Amniotic stem cell (primary cell): Measurements from ENCODE around the gene FRAT2.

Source experiments
- DNase-seq: peaks from one replicate; lab custom pipeline; 2025; lab: John Stamatoyannopoulos, UW

FRAT2 gene

DNA sequence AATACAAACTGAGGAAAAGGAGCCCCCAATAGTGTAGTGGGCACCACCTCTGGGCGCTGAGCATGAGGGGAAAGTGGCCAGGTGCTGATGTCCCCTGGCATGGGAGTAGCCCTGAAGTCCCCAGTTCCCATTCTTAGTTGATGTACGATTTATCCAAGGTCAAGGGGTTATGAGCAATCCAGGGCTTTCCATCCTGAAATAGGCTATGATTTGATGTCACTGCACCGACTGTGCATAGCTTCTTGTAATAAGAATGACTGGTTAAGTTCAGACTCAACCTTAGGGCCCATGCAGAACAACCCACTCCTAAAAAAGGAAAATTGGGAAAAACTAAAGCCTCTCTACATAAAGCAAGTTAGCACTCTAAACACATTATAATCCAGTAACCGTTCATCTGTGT lies 11.0 kb downstream of the FRAT2 start:
- no peak for DNase-seq

DNA sequence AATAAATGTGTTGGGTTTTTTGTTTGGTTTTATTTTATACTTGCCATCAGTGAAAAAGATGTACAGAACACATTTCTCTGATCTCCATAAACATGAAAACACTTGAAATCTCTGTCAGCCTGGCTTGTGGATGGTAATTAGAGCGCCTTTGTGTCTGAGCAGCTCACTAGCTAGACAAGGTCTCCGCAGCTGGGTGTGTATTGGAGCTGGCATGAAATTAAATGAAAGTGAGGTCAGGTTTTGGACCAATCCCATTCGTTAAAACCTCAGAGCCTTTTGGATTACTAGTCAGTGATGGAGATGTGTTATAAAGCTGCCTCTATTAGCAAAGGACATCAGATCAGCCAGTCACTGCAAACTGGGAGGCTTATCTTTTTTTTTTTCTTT lies 12.7 kb downstream of the FRAT2 start:
- DNase-seq = no peak

DNA sequence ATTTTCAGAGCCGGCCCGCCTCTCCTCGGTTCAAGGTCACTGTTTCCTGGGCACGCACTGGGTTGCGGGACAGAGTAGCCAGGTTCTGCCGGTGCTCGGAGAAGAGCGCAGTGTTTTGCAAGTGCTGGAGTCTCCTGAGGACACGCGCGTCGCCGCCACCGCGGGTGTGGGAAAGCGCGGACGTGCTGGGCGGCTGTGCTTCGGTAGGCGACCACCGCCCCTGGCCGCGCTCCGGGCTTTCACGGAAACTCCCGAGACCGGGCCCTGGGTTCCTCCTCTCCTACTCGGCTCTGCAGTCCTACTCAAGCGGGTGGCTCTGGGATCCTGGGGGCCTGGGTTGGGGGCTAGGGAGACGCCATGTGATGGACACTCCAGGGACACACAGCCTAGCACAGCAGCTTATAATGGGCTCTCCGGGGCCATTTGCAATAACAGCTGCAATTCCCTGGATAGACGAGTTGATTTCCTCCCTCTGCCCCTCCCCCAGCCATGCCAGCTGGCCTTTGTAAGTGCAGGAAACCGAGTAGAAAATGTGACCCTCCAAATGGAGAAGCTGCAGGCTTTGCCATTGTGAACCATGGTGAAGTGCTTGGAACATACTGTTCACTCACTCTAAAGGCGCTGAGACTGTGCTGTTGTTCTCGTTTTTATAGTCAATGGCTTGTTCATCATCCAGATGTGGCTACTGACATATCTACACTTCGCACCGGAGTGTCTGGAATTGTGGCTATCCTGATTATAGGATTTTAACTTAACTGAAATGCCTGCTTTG lies 13.3 kb downstream of the FRAT2 start:
- DNase-seq = no peak

DNA sequence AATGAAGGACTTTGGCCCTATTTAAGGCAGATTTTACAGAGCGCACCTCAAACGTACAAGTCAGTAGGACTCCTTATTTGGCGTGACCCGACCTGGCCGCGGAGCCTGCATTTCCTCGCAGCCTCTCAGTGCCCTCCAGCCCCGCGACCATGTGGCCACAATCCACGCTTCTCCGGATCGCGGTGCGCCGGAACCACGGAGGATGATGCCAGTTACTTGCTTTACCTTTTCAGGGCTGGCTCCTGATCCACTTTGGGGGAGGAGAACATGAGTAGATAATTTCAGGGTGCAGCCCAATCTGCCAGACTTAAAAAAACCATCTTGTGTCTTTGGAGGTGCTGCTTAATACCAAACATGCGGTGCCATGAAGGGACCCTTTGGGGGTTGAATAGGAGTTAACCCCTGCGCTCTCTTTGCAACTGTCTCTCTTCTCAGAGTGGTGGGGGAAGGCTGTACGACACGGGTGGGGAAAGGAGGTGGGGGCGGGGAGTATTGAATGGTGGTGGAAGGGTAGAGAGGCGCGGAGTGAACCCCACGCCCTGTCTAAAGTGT lies 14.0 kb downstream of the FRAT2 start:
- no peak for DNase-seq

DNA sequence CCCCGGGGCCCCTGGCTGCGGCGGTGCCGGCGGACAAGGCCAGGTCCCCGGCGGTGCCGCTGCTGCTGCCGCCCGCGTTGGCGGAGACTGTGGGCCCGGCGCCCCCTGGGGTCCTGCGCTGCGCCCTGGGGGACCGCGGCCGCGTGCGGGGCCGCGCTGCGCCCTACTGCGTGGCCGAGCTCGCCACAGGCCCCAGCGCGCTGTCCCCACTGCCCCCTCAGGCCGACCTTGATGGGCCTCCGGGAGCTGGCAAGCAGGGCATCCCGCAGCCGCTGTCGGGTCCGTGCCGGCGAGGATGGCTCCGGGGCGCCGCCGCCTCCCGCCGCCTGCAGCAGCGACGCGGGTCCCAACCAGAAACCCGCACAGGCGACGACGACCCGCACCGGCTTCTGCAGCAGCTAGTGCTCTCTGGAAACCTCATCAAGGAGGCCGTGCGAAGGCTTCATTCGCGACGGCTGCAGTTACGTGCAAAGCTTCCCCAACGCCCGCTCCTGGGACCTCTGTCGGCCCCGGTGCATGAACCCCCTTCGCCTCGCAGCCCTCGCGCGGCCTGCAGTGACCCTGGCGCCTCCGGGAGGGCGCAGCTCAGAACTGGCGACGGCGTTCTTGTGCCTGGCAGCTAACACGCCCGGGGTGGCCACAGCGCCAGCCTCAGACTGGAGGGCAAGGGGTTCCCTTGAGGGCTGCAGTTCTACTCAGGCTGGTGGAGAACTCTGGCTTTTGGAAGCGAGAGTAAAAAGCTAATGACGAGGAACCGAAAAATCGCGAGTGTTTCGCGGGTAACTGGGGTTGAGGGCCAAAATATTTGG lies 14.7 kb downstream of the FRAT2 start:
- DNase-seq = no peak

DNA sequence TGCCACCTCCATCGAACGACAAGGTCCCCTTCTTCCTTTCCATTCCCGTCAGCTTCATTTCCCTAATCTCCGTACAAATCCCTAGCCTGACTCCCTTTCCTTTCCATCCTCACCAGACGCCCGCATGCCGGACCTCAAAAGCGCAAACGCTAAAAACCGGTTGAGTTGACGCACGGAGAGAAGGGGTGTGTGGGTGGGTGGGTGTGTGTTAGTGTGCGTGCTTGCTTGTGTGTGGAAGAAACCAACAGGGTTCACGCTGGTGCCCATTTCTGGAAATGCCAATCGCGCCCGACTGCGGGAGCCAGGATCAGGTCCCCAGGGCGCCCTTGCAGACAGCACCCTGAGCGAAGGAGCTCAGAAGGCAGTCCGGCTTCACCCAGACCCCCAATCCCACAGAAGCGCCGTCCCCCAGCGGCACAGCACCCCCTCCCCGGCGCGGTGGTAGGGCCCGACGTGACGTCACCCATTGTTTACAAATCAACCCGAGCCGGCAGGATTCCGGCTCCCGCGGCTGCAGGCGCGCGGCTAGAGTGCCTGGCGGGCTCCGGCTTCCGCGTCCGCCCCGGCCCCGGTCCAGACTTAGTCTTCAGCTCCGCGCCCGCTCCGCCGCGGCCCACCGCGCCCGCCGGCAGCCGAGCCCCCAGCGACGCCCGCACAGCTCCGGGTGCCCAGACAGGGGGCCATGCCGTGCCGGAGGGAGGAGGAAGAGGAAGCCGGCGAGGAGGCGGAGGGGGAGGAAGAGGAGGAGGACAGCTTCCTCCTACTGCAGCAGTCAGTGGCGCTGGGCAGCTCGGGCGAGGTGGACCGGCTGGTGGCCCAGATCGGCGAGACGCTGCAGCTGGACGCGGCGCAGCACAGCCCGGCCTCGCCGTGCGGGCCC lies 15.5 kb downstream of the FRAT2 start, which contains the start of gene FRAT1:
FRAT1 (plus strand) TSS at position 500 of the 880 bp plus-strand sequence; CDS start at position 683, 183 bp downstream.
- DNase-seq = peak; percentile 75

DNA sequence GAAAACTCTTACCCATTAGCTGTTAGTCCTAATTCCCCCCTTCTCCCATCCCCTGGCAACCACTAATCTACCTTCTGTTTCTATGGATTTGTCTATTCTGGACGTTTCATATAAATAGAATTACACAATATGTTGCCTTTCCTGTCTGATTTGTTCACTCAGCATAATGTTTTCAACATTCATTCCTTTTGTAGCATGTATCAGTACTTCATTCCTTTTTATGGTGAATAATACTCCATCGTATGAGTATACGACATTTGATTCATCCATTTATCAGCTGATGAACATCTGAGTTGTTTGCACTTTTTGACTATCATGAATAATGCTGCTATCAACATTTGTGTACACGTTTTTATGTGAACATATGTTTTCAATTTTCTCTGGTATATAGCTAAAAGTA lies 19.9 kb downstream of the FRAT2 start:
- DNase-seq = no peak

DNA sequence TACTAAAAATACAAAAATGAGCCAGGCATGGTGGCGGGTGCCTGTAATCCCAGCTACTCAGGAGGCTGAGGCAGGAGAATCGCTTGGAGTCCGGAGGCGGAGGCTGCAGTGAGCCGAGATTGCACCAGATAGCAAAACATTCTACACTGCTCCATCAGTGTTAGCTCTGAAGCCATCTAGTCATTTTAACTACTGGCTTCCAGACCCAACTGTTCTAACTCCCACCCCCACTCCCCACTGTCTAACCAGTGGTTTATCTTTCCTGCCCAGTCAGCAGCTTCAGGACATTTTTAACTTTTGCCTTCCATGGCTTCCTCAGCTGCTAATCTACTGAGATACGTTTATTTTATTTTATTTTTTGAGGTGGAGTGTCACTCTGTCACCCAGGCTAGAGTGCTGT lies 21.6 kb downstream of the FRAT2 start:
- no peak for DNase-seq

DNA sequence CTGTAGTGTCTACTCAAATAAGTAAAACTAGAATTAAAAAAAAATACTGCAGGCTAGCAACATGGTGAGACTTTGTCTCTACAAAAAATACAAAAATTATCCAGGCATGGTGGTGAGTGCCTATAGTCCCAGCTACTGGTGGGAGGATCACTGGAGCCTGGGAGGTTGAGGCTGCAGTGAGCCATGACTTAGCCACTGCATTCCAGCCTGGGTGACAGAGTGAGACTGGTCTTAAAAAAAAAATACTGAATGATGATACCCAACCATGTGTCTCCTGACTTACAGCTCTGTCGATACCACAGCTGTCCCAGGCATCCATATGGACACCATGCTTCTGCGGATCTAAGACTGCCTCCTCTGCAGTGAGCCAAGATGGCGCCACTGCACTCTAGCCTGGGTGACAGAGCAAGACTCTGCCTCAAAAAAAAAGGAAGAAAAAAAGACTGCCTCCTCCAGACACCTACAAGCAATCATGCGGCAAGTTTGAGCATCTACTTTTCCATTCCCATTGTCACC lies 23.4 kb downstream of the FRAT2 start:
- no peak for DNase-seq

DNA sequence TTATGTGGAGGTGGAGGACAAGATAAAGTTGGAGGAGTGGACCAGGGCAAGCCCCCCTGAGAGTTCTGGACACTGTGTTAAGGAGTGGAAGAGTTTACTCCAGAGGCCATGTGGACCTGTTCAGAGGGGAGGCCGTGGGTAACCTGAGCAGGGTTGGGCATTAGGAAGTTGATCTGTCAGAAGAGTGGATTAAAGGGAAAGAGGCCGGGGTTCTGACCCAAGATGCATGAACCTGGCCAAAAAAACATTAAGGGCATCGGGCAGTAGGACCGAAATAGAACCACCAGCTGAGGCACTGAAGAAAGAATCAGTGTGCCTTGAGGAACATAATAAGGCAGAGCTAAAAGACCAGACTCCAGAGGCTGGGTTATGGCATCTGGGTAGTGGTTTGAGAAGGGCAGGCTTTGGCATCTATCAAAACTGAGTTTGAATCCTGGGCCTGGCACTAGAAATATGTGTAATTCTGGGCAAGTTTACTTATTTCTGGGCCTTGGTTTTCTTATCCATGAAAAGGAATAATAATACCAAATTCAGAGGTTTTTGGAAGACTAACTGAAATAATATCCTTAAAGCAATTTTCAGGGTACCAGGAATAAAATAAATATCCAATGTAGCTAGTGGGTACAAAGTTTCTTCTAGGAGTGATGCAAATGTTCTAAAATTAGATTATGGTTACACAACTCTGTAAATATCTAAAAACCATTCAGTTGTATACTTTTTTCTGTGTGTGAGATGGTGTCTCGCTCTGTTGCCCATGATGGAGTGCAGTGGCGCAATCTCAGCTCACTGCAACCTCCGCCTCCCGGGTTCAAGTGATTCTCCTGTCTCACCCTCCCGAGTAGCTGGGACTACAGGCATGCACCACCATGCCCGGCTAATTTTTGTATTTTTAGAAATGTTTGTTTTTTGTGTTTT lies 26.4 kb downstream of the FRAT2 start:
- no peak for DNase-seq

DNA sequence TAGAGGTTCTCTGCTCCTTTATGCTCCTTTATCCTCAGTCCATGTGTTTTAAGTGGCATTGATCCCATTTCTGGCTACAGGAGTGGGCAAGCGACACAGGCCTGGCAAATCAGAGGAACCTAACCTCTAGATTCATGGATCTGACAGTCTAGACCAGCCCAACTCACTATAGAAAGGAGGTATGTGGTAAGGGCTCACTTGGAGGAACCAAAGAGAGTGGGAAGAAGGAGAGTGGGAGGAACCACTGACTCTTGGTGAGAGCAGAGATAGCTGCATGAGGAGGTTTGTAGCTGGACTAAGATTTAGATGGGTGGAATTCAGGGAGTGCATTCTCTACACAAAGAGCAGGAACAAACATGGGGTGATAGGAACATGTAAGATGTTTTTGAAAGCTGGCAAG lies 27.1 kb downstream of the FRAT2 start:
- no peak for DNase-seq

DNA sequence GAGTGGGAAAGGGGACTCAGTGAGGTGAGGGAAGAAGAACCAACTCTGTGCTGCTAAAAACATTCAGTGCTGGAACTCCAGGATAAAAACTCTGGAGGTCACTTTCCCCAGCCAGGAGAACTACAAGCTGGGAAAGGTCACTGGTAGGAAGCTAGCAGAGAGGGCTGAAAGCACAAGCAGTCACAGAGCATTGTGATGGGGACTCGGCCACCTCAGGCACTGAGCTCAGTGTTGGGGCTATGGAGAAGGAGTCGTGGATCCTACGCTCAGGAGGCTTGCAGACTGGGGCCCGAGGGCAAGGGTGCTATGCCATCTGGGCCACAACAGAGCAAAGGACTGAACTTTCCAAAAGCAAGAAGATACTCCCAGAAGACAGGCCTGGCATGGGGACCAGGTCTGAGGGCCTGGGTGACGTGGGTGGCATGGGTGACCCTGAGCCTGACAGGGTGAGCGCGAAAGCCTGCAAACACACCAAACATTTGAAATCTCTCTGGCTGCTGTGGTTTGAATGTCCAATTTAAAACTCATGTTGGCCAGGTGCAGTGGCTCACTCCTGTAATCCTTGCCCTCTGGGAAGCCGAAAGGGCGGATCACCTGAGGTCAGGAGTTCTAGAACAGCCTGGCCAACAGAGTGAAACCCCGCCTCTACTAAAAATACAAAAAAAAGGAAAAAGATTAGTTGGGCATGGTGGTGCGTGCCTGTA lies 32.3 kb downstream of the FRAT2 start:
- no peak for DNase-seq

DNA sequence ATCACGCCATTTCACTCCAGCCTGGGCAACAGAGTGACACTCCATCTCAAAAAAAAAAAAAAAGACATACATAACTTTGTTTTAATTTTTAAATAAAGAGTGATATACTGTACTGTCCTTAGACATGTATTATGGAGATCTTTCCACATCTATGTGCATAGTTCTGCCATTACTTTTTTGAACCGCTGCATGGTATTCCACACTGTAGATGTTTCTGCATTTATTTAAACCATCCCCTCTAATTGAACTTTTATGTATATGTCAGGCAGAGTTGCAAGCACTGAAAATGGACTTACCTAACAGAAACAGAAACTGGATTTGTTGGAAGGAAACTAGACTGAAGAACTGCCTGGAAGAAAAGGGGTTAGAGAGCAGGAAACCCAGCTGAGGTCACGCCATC lies 33.5 kb downstream of the FRAT2 start:
- no peak for DNase-seq

DNA sequence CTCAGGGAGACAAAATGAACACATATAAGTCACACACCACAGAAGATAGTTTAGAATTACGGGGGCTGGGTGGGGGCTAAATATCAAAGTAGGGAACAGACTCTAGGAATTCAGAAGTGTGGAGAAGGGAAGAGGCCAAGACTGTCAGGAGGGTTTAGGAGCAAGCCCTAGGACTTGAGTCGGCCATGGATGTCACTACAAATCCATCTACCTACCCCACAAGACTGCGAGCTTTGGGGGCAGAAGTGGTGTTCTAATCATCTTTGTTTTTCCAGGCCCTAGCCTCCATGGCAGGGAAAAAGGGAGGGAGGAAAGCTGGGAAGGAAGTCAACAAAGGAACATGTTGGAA lies 36.3 kb downstream of the FRAT2 start:
- no peak for DNase-seq

DNA sequence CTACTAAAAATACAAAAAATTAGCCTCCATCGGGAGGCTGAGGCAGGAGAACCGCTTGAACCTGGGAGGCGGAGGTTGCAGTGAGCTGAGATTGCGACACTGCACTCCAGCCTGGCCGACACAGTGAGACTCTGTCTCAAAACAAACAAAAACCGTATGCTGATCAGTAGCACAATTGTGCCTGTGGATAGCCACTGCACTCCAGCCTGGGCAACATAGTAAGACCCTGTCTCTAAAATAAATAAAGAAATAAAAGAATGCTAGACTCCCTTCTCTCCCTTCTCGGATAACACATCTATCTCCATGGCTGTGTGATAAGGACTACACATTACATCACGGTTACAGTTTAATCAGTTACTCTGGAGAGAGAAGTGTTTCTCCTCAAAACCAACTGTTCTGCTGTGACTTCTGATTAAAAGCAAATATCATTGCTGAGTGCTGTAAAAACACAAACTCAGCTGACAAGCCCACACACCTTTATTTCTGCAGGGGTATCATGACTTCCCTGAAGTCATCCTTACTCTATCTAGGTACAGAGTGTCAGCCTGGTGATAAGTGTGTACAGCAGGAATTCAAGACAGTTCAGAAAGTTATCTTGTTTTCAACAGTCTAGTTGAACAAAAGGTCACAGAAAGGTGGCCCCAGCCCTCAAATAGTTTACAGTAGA lies 36.8 kb downstream of the FRAT2 start:
- no peak for DNase-seq

DNA sequence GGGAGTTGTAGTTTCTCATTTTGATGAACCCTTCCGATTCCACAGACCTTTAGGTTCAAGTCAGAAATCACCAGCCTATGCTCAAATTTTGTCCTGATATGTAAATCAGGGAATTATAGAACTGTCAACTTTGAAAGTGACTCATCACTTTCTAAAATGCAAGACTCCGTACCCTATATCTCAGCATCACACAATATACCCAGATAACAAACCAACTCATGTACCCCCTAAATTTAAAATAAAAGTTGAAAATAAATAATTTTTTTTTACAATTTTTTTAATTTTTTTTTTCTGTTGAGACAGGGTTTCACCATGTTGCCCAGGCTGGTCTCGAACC lies 41.7 kb downstream of the FRAT2 start:
- no peak for DNase-seq

DNA sequence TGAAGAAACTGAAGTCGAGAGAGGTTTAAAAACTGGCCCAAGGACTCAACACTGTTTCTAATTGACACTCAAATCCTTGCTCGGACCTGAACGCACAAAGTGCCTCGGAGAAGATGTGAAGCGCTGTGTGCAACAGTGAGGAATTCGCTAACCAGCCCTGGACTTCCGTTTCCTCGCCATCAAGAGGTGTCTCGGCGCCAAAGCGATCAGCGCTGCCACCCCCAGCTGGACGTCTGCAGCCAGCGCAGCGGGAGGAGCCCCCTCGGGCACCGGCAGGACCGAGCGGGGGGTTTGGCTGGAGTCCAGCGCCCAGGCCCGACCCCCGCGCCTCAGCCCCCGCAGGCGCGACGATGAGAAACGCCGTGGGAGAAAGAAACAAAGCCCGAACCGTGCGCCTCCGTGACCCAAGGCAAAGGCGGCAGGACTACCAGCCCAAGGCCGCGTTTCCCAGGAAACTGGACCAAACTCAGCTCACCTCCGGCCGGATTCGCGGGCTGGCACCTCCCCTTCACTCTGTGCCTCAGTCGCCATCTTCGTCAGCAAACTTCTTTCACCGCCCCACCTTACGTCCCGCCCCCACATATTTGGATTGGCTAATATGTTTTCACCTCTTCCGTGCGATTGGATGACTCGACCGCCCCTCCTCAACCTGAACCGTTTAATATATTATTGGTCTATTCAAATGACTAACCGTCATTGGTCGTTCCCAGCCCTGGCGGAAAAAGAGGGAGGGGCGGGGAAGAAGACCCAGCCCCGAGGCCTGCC lies 42.2 kb downstream of the FRAT2 start, which contains the start of gene ARHGAP19:
ARHGAP19 (minus strand) TSS at position 541 of the 765 bp plus-strand sequence; CDS start at position 531, 10 bp downstream.
- peak; percentile 99 for DNase-seq

DNA sequence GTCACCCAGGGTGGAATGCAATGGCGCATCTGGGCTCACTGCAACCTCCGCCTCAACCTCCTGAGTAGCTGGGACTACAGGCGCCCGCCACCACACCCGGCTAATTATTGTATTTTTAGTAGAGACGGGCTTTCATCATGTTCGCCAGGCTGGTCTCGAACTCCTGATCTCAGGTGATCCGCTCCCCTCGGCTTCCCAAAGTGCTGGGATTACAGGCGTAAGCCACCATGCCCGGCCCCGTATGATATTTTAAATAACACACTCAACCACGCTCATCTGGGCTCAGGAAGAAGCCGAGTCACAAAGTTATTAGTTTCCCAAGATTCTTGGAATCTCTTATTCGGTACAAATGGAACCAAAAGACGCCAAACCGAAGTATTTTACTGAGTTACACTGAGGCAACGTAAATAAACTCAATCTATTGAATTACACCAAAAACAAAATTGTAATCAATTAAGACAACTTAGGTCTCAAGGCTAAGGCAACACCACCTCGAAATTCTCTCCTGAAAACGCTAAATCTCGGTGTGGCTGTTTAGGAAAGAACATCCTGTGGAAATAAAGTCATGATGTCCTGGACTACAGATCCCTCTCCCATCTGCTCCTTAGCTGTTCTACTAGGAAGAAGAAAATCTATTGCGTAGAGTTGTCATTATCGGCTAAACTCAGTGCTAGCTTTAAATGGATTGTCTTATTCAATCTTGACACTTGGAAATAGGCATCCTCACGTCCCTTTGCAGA lies 43.0 kb downstream of the FRAT2 start:
- DNase-seq = no peak
